Prostate gland (tissue), 2 donors: ENCODE results near the gene CCT7. TPM values are rescaled to one million over a fixed set of nuclear protein-coding genes. Genes with fewer than 3 reads are reported as not detected.

Experiments used
- DNase-seq: peaks from one replicate; pipeline ENCODE4 v3.0.0-alpha.2; 2019; ENCODE audit warnings: low spot score
- H3K27ac ChIP-seq, 2 donors: fragments of 200-600 bp; sonication (generic); 2 replicates each; pipeline ENCODE4 v1.5.1; 2017 to 2019
- H3K27me3 ChIP-seq: fragments of 200-600 bp; sonication (generic); replicated peaks from 2 replicates; pipeline ENCODE4 v1.5.1; 2019; ENCODE audit not compliant: insufficient read depth
- H3K36me3 ChIP-seq, 2 donors: fragments of 200-600 bp; sonication (generic); 1 replicate in 1 of 2; 2 replicates in 1 of 2; pipeline versions ENCODE4 v1.5.1 to v1.8.1; 2017 to 2019
- H3K4me1 ChIP-seq: fragments of 200-600 bp; sonication (generic); replicated peaks from 2 replicates; pipeline ENCODE4 v1.5.1; 2019
- H3K4me3 ChIP-seq, 2 donors: fragments of 200-600 bp; sonication (generic); 2 replicates each; pipeline ENCODE4 v1.5.1; 2017 to 2019
- H3K9me3 ChIP-seq: fragments of 200-600 bp; sonication (generic); 2 replicates; pipeline ENCODE4 v1.5.1; 2017
- CTCF ChIP-seq, 4 experiments: fragments of 200-600 bp in 2 of 4; fragments of 450-650 bp in 2 of 4; sonication (generic) in 2 of 4; IDR thresholded peaks; 1 replicate in 3 of 4; 2 replicates in 1 of 4; pipeline ENCODE4 v1.5.1; 2016 to 2019; ENCODE audit warnings: antibody characterized with exemption in 4 of 4, mild to moderate bottlenecking in 2 of 4, moderate library complexity in 2 of 4
- POLR2A ChIP-seq: fragments of 450-650 bp; IDR thresholded peaks from one replicate; pipeline ENCODE4 v1.6.1; 2016; ENCODE audit warnings: antibody characterized with exemption, mild to moderate bottlenecking
- POLR2AphosphoS5 ChIP-seq: sonication (generic); formaldehyde crosslinking; IDR thresholded peaks from one replicate; pipeline ENCODE4 v1.6.1; 2017; ENCODE audit warnings: antibody characterized with exemption
- WGBS: methylation state at CpG from one replicate; pipeline ENCODE4 v1.1.5; 2018; 5-methylcytosine and 5-hydroxymethylcytosine counted together
- intact Hi-C: fragments of 100-400 bp; cut with DNase I; formaldehyde crosslinking; loops from one replicate; pipeline ENCODE4 v1.14.2; 2022
- total RNA-seq, 2 donors: library from RNA; depleted of rRNA; stranded (reverse); fragments of >200 nt; gene quantifications; one replicate each; pipeline ENCODE4 v1.1.0, GENCODE V29; 2016

CCT7 gene
- total RNA-seq, 2 donors from 2014 or later: 206 to 242 TPM

- 98% methylated on average over 3 of the region's 3 CpGs for WGBS
- intact Hi-C loops: no loop called here
- Histone ChIP-seq H3K9me3 (no peaks in the 10 kb centered on the region), H3K27ac (peak overlapping the region in 1 of 2 donors; percentile 64), H3K36me3 (peaks cover 10 to 14% of the 10 kb centered on the region in 2 donors), H3K4me1 (peaks cover 10% of the 10 kb centered on the region), H3K27me3 (no peaks in the 10 kb centered on the region), H3K4me3 (no peak overlapping the region)
- TF ChIP-seq CTCF (IDR thresholded peaks at IDR 0.05) (no peak), POLR2A (no peak), POLR2AphosphoS5 (no peak)
- no peak for DNase-seq
These were observed 19.8 kb downstream of the CCT7 start for GRCh38 chr2:73253901-73254300.

- Histone ChIP-seq H3K4me3 (no peak overlapping the region), H3K27me3 (no peaks in the 10 kb centered on the region), H3K27ac (peak overlapping the region in 1 of 2 donors; percentile 64), H3K4me1 (peaks cover 10% of the 10 kb centered on the region), H3K36me3 (peaks cover 7 to 9% of the 10 kb centered on the region in 2 donors), H3K9me3 (no peaks in the 10 kb centered on the region)
- DNase-seq: peak; percentile 37
- intact Hi-C loops: no loop called here
- TF ChIP-seq POLR2A (no peak), POLR2AphosphoS5 (peak; percentile 74), CTCF (IDR thresholded peaks at IDR 0.05) (no peak)
- 51% methylated on average over 7 of the region's 7 CpGs for WGBS
These were observed 20.4 kb downstream of the CCT7 start for GRCh38 chr2:73254343-73255006.

DNA sequence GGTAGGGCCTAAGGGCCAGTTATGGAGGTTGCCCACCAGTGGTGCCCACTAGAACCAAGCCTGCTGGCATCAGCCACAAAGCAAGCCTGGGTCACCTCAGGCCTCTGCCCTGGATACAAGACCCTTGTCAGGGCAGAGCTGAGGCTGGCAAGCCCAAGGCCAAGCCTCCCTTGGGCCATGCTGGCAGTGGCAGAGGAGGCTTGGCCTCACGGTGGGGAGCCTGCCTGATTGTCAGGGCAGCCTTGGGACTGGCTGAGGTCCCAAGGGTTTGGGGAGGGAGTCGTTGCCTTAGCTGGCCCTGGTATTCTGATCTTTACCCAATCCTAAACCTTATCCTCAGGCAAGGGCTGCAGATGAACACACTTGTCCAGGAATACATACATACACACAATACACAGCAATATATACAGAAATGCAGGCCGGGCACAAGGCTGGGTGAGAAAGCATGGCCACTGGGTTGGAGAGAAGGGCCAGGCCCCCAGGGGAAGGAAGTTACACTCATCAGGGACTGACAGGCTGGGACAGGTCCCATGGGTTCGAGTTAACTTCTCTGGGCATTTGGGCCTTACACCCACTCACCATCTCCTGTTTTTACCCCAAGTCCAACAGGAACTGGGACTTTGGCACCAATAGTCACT, 21.0 kb downstream of the CCT7 start:
- intact Hi-C loops: no loop called here
- TF ChIP-seq POLR2A (no peak), CTCF (IDR thresholded peaks at IDR 0.05) (no peak), POLR2AphosphoS5 (no peak)
- 51% methylated on average over 4 of the region's 4 CpGs for WGBS
- no peak overlapping the region for H3K4me3 ChIP-seq
- peaks cover 10% of the 10 kb centered on the region for H3K4me1 ChIP-seq
- DNase-seq: no peak
- no peaks in the 10 kb centered on the region for H3K27me3 ChIP-seq
- peak overlapping the region in 1 of 2 donors; percentile 64 for H3K27ac ChIP-seq
- H3K36me3 ChIP-seq: peaks cover 6 to 7% of the 10 kb centered on the region in 2 donors
- H3K9me3 ChIP-seq: no peaks in the 10 kb centered on the region

- Histone ChIP-seq H3K9me3 (no peaks in the 10 kb centered on the region), H3K27me3 (no peaks in the 10 kb centered on the region), H3K36me3 (peaks cover 3 to 5% of the 10 kb centered on the region in 2 donors), H3K4me3 (no peak overlapping the region), H3K4me1 (peaks cover 10% of the 10 kb centered on the region), H3K27ac (no peak overlapping the region)
- intact Hi-C loops: no loop called here
- 60% methylated on average over 4 of the region's 5 CpGs for WGBS
- DNase-seq: no peak
- TF ChIP-seq POLR2A (no peak), POLR2AphosphoS5 (no peak), CTCF (IDR thresholded peaks at IDR 0.05) (no peak)
These were observed 22.0 kb downstream of the CCT7 start for GRCh38 chr2:73255907-73256617.
